ENCODE measurements around the gene WDR33. TPM values are rescaled to one million over a fixed set of nuclear protein-coding genes. Genes with fewer than 3 reads are reported as not detected.

Gene WDR33
- total and polyA plus RNA-seq, 10 of the 15 experiments (the other 5 are each of a cell fraction or from before 2014, with no cell fraction given): 29.2 to 73.8 (median 45.6) TPM

DNA sequence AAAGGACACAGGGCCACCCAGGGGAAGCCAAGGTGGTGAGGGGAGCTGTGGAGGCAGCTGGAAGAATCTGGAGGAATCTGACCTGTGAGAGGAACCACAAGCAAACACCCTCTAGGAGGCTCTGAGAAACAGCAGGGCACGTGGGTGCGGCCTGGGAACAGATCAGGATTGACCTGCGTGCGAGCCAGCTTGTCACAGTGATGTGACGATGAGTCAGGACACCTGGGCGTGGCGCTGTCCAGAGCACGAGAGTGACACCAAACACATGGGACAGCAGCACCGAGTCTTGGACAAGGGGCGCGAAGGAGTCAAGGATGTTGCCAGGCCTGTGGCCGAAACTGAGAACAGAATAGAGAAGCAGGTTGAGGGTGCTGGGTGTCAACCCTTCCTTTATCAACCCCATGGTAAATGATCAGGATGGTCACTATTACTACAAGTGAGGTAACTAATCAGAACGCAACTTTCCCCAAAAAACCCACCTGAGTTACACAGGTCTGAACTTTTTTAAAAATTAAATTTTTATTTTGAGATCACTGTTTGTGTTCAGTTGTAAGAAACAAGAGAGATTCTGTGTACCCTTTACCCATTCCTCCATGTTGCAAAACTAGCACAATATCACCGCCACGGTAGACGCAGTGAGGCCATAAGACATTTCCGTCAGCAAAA lies 110.3 kb downstream of the WDR33 start:
- Histone ChIP-seq H3K27me3 (replicated peaks in 1 of 2; ENCODE audit: control insufficient read depth in 2 of 2, insufficient read depth in 2 of 2, low read length in 1 of 2) (no peaks in the 10 kb centered on the region), H3K4me2 (ENCODE audit: control insufficient read depth, insufficient read depth) (peak overlapping the region; percentile 93), H3K36me3 (ENCODE audit: control insufficient read depth in 2 of 2, insufficient read depth in 2 of 2, low read length in 1 of 2) (peaks cover 0 to 1% of the 10 kb centered on the region in 2 experiments; a peak in 1 of 4 replicates), H3K79me2 (ENCODE audit: control insufficient read depth, insufficient read depth, low read length) (peaks cover 21% of the 10 kb centered on the region), H3K4me1 (ENCODE audit: control insufficient read depth, insufficient read depth, low read length) (peaks cover 9% of the 10 kb centered on the region), H3K4me3 (peak overlapping the region; percentile 71), H3K27ac (ENCODE audit: control insufficient read depth, insufficient read depth) (peak overlapping the region; percentile 99), H4K20me1 (ENCODE audit: control insufficient read depth, insufficient read depth) (no peaks in the 10 kb centered on the region), H3K9me3 (replicated peaks; ENCODE audit: control insufficient read depth, insufficient read depth, low read length) (no peaks in the 10 kb centered on the region), H2AFZ (ENCODE audit: control insufficient read depth, low read depth, low read length) (peak overlapping the region; percentile 67), H3K9ac (ENCODE audit: control insufficient read depth, insufficient read depth, low read length) (peak overlapping the region; percentile 96)
- RAD21 ChIA-PET (ENCODE audit: unreplicated experiment): interaction anchor here (0.6 to 5.7 kb wide), 6 partner anchors 34 to 111 kb away, joined by 3 to 53 read pairs (median 15); partner anchors contain the start of gene WDR33
- WGBS (ENCODE audit: insufficient coverage, insufficient replicate concordance, low lambda C conversion rate, missing lambda C conversion rate): 1% methylated on average over 17 of the region's 17 CpGs
- POLR2A ChIA-PET: interaction anchor here (0.6 to 1.8 kb wide), 5 partner anchors 34 to 312 kb away, joined by 3 to 8 read pairs (median 3); no protein-coding TSS in a partner anchor
- SMC1A ChIA-PET (ENCODE audit: uncharacterized antibody, unreplicated experiment): interaction anchor here (0.6 to 1.5 kb wide), 4 partner anchors 34 to 290 kb away, joined by 3 read pairs; no protein-coding TSS in a partner anchor
- intact Hi-C loops (cut with micrococcal nuclease; ENCODE audit: unreplicated experiment) (loop anchor here (1.0 to 5.0 kb wide), 8 partner anchors 42 to 391 kb away; partner anchors contain the start of genes IWS1, POLR2D, SAP130 and UGGT1), in situ Hi-C loops (cut with MboI) (no loop called here)
- ATAC-seq (peak; percentile 87), DNase-seq (ENCODE audit: low read depth, low spot score) (peak; percentile 93), FAIRE-seq (peak; percentile 99)
- CTCF ChIA-PET: interaction anchor here (0.7 kb wide), 1 partner anchor 48 kb away, joined by 3 read pairs; no protein-coding TSS in a partner anchor
- TSS peak; percentile 85 for BruUV-seq (replicated peaks)
- TF ChIP-seq ETV6 (conservative IDR thresholded peaks at IDR 0.05 in 1 of 2, IDR thresholded peaks at IDR 0.05 in 1 of 2; ENCODE audit: borderline replicate concordance in 1 of 2, low read depth in 1 of 2): peak in 1 of 2 experiments; percentile 43; a peak in 2 of 4 replicates
- 0 out of 2 replicates have a peak, but pooled peaks have one; percentile 14 for TF ChIP-seq TCF7 (IDR thresholded peaks at IDR 0.05; ENCODE audit: borderline replicate concordance)
- TF ChIP-seq TBL1XR1 (IDR thresholded peaks at IDR 0.05; ENCODE audit: low read depth, low read length): peak; percentile 42; the same call in 1 of the 2 replicates
- peak; percentile 93 for TF ChIP-seq MXI1 (IDR thresholded peaks at IDR 0.05; ENCODE audit: low read depth, low read length)
- TF ChIP-seq ZBTB11 (CRISPR knock-in tag; IDR thresholded peaks at IDR 0.05): no peak
- peak; percentile 49; the same call in 1 of the 2 replicates for TF ChIP-seq LARP7 (IDR thresholded peaks at IDR 0.05)
- TF ChIP-seq PKNOX1 (IDR thresholded peaks at IDR 0.05): peak; percentile 94
- TF ChIP-seq NFYA (IDR thresholded peaks at IDR 0.05; ENCODE audit: borderline replicate concordance, low read depth, low read length): no peak
- TF ChIP-seq RELA (IDR thresholded peaks at IDR 0.05; ENCODE audit: borderline replicate concordance, partially characterized antibody): no peak
- TF ChIP-seq YBX1 (IDR thresholded peaks at IDR 0.05): no peak
- TF ChIP-seq, protein P1, sequence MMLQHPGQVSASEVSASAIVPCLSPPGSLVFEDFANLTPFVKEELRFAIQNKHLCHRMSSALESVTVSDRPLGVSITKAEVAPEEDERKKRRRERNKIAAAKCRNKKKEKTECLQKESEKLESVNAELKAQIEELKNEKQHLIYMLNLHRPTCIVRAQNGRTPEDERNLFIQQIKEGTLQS (IDR thresholded peaks at IDR 0.05; ENCODE audit: borderline replicate concordance, extremely low read depth, low read depth, low read length): no peak
- peak; percentile 95 to 98 for TF ChIP-seq BHLHE40 (IDR thresholded peaks at IDR 0.05; ENCODE audit: borderline replicate concordance in 1 of 2, low read depth in 2 of 2, low read length in 1 of 2)
- no peak for TF ChIP-seq CEBPB (IDR thresholded peaks at IDR 0.05; ENCODE audit: borderline replicate concordance in 1 of 2, low read depth in 2 of 2, low read length in 2 of 2)
- peak; percentile 91 for TF ChIP-seq RUNX3 (IDR thresholded peaks at IDR 0.05; ENCODE audit: low read length)
- peak; percentile 81; the same call in 1 of the 2 replicates for TF ChIP-seq SMARCA5 (IDR thresholded peaks at IDR 0.05)
- TF ChIP-seq FOXM1 (IDR thresholded peaks at IDR 0.05; ENCODE audit: low read depth, low read length): peak; percentile 58
